GM11168 (cell line): ENCODE results near the gene TNFRSF14.

Source experiments
- in situ Hi-C: fragments of 300-500 bp; cut with MboI; formaldehyde crosslinking; loops from one replicate; pipeline ENCODE4 v1.12.0; 2022; ENCODE audit warnings: low sequenced_read_pairs; ENCODE audit not compliant: unreplicated experiment

Gene TNFRSF14

DNA sequence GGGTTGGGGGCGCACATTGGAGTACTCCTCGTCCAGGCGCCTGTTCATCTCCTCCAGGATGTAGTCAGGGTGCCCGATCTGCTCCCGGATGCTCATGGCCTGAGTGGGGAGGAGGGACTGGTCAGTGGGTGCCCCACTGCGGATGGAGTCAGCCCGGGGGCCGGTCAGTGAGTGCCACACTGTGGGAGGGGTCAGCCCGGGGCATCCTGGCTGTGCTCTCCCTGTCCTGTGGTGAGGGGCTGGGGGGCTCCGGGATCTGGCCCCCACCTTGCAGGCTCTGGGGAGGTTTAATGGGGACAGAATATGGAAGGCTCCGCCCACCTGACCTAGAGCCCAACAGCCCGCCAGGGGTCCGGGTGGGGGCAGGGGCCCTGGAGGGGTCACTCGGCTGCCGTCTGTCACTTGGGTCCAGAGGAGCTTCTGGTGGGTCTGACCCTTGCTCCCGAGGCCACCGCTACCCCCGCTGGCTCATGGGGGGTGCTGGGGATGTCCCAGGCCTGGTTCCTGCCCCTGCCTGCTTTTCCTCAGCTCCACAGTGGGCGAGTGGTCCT, 39.2 kb downstream of the TNFRSF14 start:
- in situ Hi-C loops: loop anchor here (25.0 kb wide), 1 partner anchor 408 kb away; the partner anchor contains the start of gene FAAP20

GRCh38 chr1:2595812-2596529, 39.8 kb downstream of the TNFRSF14 start:
- in situ Hi-C loops: loop anchor here (25.0 kb wide), 1 partner anchor 409 kb away; the partner anchor contains the start of gene FAAP20

- in situ Hi-C loops: loop anchor here (25.0 kb wide), 1 partner anchor 409 kb away; the partner anchor contains the start of gene FAAP20
Measured at GRCh38 chr1:2596530-2597333, 40.6 kb downstream of the TNFRSF14 start.

GRCh38 chr1:2597441-2598328, 41.5 kb downstream of the TNFRSF14 start:
- in situ Hi-C loops: loop anchor here (25.0 kb wide), 1 partner anchor 410 kb away; the partner anchor contains the start of gene FAAP20

DNA sequence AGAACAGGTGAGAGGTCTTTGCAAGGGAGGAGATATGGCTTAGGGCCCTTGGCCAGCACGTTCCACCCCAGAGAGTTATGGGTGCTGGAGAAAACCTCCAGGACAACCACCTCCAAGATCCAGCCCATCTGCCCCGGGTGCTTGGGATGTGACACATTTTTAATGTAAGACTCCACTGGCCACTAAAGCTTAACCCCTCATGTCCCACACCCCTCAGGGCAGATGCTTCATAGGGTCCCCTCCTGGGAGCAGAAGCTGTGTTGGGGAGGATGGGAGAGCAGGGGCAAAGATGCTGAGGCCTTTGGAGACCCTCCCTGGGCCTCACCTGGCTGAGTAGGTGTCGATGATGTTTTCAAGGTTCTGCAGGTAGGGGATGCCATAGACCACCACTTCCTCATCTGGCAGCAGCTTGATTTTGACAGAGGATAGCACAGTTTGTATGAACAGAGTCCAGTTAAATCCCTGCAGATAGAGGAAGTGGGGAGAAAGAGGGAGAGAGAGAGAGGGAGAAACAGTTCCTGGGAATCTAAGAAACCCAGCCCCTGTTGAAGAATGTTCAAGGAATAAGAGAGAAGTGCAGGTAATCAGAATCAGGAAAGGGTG, 42.3 kb downstream of the TNFRSF14 start:
- in situ Hi-C loops: loop anchor here (25.0 kb wide), 1 partner anchor 411 kb away; the partner anchor contains the start of gene FAAP20

- in situ Hi-C loops: no loop called here
Measured at GRCh38 chr1:2601721-2602303, 45.6 kb downstream of the TNFRSF14 start.

DNA sequence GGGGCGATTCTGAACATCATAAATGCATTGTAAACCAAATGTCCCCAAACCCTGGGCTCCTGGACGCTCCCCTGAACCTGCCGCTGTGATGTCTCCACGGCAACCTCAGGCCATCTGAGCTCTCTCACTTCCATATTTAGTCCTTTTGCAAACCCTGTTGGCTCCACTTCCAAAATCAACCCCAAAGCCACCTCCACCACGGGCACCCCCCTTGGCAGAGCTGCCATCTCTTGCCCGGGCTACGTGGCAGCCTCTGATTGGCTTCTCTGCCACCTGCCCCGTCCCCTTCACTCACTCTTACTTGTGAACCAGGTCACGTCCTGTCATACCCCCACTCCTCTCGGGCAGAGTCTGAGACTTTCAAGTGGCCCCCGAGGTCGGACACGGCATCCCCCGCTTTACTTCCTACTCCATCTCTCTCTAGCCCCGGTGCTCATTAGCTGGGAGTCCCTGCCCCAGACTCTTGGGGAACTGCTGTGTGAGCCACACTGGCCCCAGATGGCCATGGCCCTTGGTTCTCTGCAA, 46.2 kb downstream of the TNFRSF14 start:
- in situ Hi-C loops: no loop called here

GRCh38 chr1:2602866-2603520, 46.8 kb downstream of the TNFRSF14 start:
- in situ Hi-C loops: no loop called here

GRCh38 chr1:2603521-2604155, 47.5 kb downstream of the TNFRSF14 start:
- in situ Hi-C loops: no loop called here

- in situ Hi-C loops: no loop called here
Measured at GRCh38 chr1:2604156-2604843, 48.1 kb downstream of the TNFRSF14 start.

GRCh38 chr1:2604844-2605508, 48.8 kb downstream of the TNFRSF14 start:
- in situ Hi-C loops: no loop called here

DNA sequence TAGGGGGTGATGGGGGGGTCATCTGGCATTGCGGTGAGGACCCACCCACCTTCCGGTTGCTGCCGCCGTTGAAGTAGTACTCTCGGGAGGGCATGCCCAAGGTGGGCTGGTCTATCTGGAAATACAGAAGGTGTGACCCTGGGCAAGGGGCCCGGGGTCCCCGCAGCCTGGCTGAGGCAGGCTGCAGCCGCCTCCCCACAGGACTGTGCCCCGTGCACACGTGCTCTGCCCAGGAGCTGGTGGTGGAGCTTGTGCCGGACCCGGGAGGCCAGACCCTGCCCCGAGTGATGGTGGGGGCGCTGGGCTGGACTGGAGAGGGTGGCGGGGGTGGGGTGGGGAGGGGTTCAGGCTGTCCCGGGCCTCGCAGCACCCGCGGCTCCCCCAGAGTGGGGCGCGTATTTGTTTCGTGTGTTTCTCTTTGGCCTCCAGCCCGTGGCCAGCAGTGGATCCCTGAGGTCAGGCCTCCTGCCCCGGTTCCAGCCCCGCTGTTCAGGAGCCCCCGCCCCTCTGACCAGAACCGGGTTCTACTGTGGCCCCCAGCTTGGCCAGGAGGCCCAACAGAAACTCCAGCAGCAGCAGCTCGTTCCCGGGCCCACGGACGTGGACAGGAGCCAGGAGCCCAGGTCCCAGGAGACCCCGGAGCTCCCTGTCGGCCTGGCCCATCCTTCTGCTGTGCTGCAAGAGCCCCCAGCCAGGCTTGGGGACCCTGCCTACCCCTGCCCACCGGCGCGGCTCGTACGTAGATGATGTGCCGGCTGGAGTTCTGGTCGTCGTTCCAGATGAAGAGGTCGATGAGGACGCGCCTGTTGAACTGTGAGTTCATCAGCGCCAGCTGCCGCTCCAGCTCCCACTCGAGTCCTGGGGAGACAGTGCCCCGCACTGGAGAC, 49.6 kb downstream of the TNFRSF14 start:
- in situ Hi-C loops: no loop called here

DNA sequence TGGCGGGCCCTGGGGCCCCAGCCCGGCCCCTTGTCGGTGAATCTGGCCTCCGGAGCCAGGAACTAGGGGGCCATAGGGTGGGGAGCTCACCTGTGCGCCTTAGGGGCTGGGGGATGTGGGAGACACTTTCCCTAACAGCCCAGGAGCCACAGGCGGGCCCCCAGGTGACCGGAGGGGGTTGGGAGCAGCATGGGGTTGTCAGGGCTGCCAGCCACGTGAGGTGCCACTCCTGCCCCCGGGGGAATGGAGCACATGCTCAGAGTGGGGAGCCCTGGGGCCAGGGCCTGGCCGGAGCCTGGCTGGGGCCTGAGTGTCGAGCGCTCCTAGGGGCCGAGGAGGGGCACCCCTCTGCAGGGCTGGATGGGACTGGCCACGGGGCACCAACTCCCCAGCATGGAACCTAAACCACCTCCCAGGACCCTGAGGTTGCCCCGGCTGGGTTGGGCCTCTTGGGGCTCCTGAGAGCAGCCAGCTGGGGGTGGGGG, 50.3 kb downstream of the TNFRSF14 start:
- in situ Hi-C loops: no loop called here

- in situ Hi-C loops: no loop called here
Measured at GRCh38 chr1:2606881-2607621, 50.9 kb downstream of the TNFRSF14 start.

- in situ Hi-C loops: no loop called here
Measured at GRCh38 chr1:2607641-2608091, 51.5 kb downstream of the TNFRSF14 start.
